H1 (cell line): ENCODE results near the gene APOBEC3G. TPM values are rescaled to one million over a fixed set of nuclear protein-coding genes. Genes with fewer than 3 reads are reported as not detected.

Experiments used
- CTCF ChIA-PET: fragments of 300-600 bp; sonication (Branson Sonifier 250); formaldehyde crosslinking; loops from one replicate; lab custom pipeline; 2021; ENCODE audit not compliant: partially characterized antibody; lab: Charles Lee
- POLR2A ChIA-PET: fragments of 300-600 bp; sonication (Branson Sonifier 250); formaldehyde crosslinking; loops from one replicate; lab custom pipeline; 2021; ENCODE audit warnings: inconsistent platforms; ENCODE audit not compliant: partially characterized antibody; lab: Charles Lee
- DNase-seq, 2 experiments: peaks; one replicate each; pipeline versions ENCODE4 v3.0.0 to v3.0.0-alpha.2; 2010 to 2022; ENCODE audit warnings: low spot score in 2 of 2, low read depth in 1 of 2, mixed read lengths in 1 of 2
- FAIRE-seq: peaks from 2 replicates; lab custom pipeline; 2011; peaks lifted over from hg19 to GRCh38; lab: Jason Lieb, UNC
- H2AFZ ChIP-seq: 2 replicates; pipeline ENCODE4 v1.8.1; 2012; ENCODE audit warnings: low read length, inconsistent platforms
- H2AK5ac ChIP-seq: 2 replicates; pipeline ENCODE4 v1.6.1; 2013; ENCODE audit warnings: low read depth, low read length
- H2BK120ac ChIP-seq: replicated peaks from 2 replicates; pipeline ENCODE3; 2013; ENCODE audit warnings: low read depth, low read length, inconsistent platforms
- H2BK12ac ChIP-seq: 2 replicates; pipeline ENCODE4 v1.6.1; 2013; ENCODE audit warnings: low read depth, low read length
- H2BK15ac ChIP-seq: 2 replicates; pipeline ENCODE4 v1.6.1; 2013; ENCODE audit warnings: low read length
- H2BK20ac ChIP-seq: 2 replicates; pipeline ENCODE4 v1.6.1; 2013; ENCODE audit warnings: low read length
- H2BK5ac ChIP-seq: 2 replicates; pipeline ENCODE4 v1.6.1; 2013; ENCODE audit warnings: low read depth, low read length
- H3K14ac ChIP-seq: 2 replicates; pipeline ENCODE4 v1.6.1; 2013; ENCODE audit warnings: inconsistent platforms; ENCODE audit not compliant: insufficient read length
- H3K18ac ChIP-seq: 2 replicates; pipeline ENCODE4 v1.6.1; 2013; ENCODE audit warnings: low read length; ENCODE audit errors: extremely low read depth
- H3K23ac ChIP-seq: 2 replicates; pipeline ENCODE4 v1.6.1; 2013; ENCODE audit warnings: inconsistent platforms; ENCODE audit not compliant: insufficient read length
- H3K23me2 ChIP-seq: 2 replicates; pipeline ENCODE4 v1.6.1; 2013; ENCODE audit warnings: low read depth, low read length
- H3K27ac ChIP-seq: 2 replicates; pipeline ENCODE4 v1.6.1; 2011; ENCODE audit warnings: low read depth, low read length, inconsistent platforms
- H3K27me3 ChIP-seq, 4 experiments: replicated peaks in 1 of 4; 1 replicate in 1 of 4; 2 replicates in 3 of 4; pipeline versions ENCODE4 v1.6.1 to v1.8.1; 2011 to 2013; ENCODE audit warnings: low read length in 3 of 4, mild to moderate bottlenecking in 3 of 4, inconsistent platforms in 2 of 4, mixed read lengths in 2 of 4, moderate library complexity in 1 of 4; ENCODE audit not compliant: control insufficient read depth in 3 of 4, insufficient read depth in 3 of 4; ENCODE audit errors: extremely low read depth in 1 of 4
- H3K36me3 ChIP-seq, 4 experiments: 2 replicates each; pipeline versions ENCODE4 v1.6.1 to v1.8.1; 2011 to 2013; ENCODE audit warnings: mild to moderate bottlenecking in 4 of 4, low read length in 3 of 4, moderate library complexity in 2 of 4, control low read depth in 1 of 4, inconsistent platforms in 1 of 4; ENCODE audit not compliant: insufficient read depth in 4 of 4, control insufficient read depth in 2 of 4
- H3K4ac ChIP-seq: replicated peaks from 2 replicates; pipeline ENCODE3; 2013; ENCODE audit warnings: low read length, low read depth, mixed read lengths, inconsistent platforms; ENCODE audit not compliant: insufficient read length
- H3K4me1 ChIP-seq, 4 experiments: replicated peaks in 1 of 4; 1 replicate in 1 of 4; 2 replicates in 3 of 4; pipeline versions ENCODE4 v1.6.1 to v1.8.1; 2011 to 2013; ENCODE audit warnings: low read length in 3 of 4, inconsistent platforms in 2 of 4, mixed read lengths in 1 of 4; ENCODE audit not compliant: insufficient read depth in 4 of 4, control insufficient read depth in 3 of 4
- H3K4me2 ChIP-seq, 2 experiments: 2 replicates each; pipeline versions ENCODE4 v1.6.1 to v1.8.1; 2011 to 2013; ENCODE audit warnings: low read depth in 2 of 2, low read length in 2 of 2, control low read depth in 1 of 2, inconsistent platforms in 1 of 2, mild to moderate bottlenecking in 1 of 2; ENCODE audit not compliant: insufficient read depth in 1 of 2
- H3K4me3 ChIP-seq, 4 experiments: fragments of 200-600, 300-600 bp in 1 of 4; sonication (generic), shearing (Covaris generic), sonication (Bioruptor Twin) in 1 of 4; 2 replicates each; pipeline versions ENCODE4 v1.5.1 to v1.8.1; 2011 to 2016; ENCODE audit warnings: low read length in 4 of 4, low read depth in 3 of 4, control low read depth in 2 of 4, inconsistent platforms in 2 of 4, mild to moderate bottlenecking in 2 of 4, mixed read lengths in 1 of 4, moderate library complexity in 1 of 4; ENCODE audit not compliant: insufficient read depth in 2 of 4; ENCODE audit errors: extremely low read depth in 1 of 4
- H3K56ac ChIP-seq: replicated peaks from 2 replicates; pipeline ENCODE3; 2013; ENCODE audit warnings: low read depth, mild to moderate bottlenecking, mixed read lengths, low read length, inconsistent platforms; ENCODE audit not compliant: insufficient read length
- H3K79me1 ChIP-seq: 2 replicates; pipeline ENCODE4 v1.6.1; 2013; ENCODE audit warnings: low read depth, low read length, control low read depth
- H3K79me2 ChIP-seq, 2 experiments: 2 replicates each; pipeline versions ENCODE4 v1.6.1 to v1.8.1; 2012 to 2013; ENCODE audit warnings: low read length in 2 of 2, mild to moderate bottlenecking in 2 of 2, inconsistent platforms in 1 of 2; ENCODE audit not compliant: insufficient read depth in 2 of 2, control insufficient read depth in 1 of 2
- H3K9ac ChIP-seq, 4 experiments: replicated peaks in 1 of 4; 1 replicate in 1 of 4; 2 replicates in 3 of 4; pipeline versions ENCODE4 v1.6.1 to v1.8.1; 2011 to 2013; ENCODE audit warnings: low read depth in 3 of 4, low read length in 3 of 4, control low read depth in 2 of 4, mild to moderate bottlenecking in 2 of 4, moderate library complexity in 2 of 4, inconsistent platforms in 1 of 4; ENCODE audit errors: extremely low read depth in 1 of 4
- H3K9me3 ChIP-seq, 2 experiments: 2 replicates each; pipeline versions ENCODE4 v1.6.1 to v1.8.1; 2012 to 2013; ENCODE audit warnings: mild to moderate bottlenecking in 2 of 2, moderate library complexity in 2 of 2, control low read depth in 1 of 2, inconsistent platforms in 1 of 2, low read depth in 1 of 2, low read length in 1 of 2, mixed read lengths in 1 of 2; ENCODE audit not compliant: insufficient read depth in 2 of 2
- H4K20me1 ChIP-seq, 2 experiments: replicated peaks in 1 of 2; 2 replicates each; pipeline versions ENCODE3 to v1.8.1; 2011 to 2013; ENCODE audit warnings: inconsistent platforms in 2 of 2, low read length in 2 of 2, mild to moderate bottlenecking in 1 of 2; ENCODE audit not compliant: insufficient read depth in 2 of 2, control insufficient read depth in 1 of 2
- H4K5ac ChIP-seq: 2 replicates; pipeline ENCODE4 v1.6.1; 2013; ENCODE audit warnings: low read length, low read depth, mixed read lengths, inconsistent platforms; ENCODE audit not compliant: insufficient read length
- H4K8ac ChIP-seq: 2 replicates; pipeline ENCODE4 v1.8.0; 2013; ENCODE audit warnings: mild to moderate bottlenecking, moderate library complexity, low read length, inconsistent platforms; ENCODE audit not compliant: insufficient read depth; ENCODE audit errors: extremely low read depth
- H4K91ac ChIP-seq: replicated peaks from 2 replicates; pipeline ENCODE3; 2013; ENCODE audit warnings: low read length, mixed read lengths, inconsistent platforms; ENCODE audit not compliant: insufficient read length
- EGR1 ChIP-seq: IDR thresholded peaks from 2 replicates; pipeline ENCODE4 v1.6.1; 2011; ENCODE audit warnings: low read depth, low read length, borderline replicate concordance
- EP300 ChIP-seq, 2 experiments: IDR thresholded peaks; 1 replicate in 1 of 2; 2 replicates in 1 of 2; pipeline ENCODE4 v1.6.1; 2011 to 2012; ENCODE audit warnings: low read depth in 2 of 2, low read length in 2 of 2, mild to moderate bottlenecking in 2 of 2, borderline replicate concordance in 1 of 2, inconsistent platforms in 1 of 2, moderate library complexity in 1 of 2
- MAFK ChIP-seq: IDR thresholded peaks from 2 replicates; pipeline ENCODE4 v1.6.1; 2012; ENCODE audit warnings: low read depth, mild to moderate bottlenecking, improper control_type of control experiment, low read length
- NRF1 ChIP-seq: IDR thresholded peaks from 2 replicates; pipeline ENCODE4 v1.6.1; 2011; ENCODE audit warnings: mild to moderate bottlenecking, low read depth, low read length, improper control_type of control experiment
- RBBP5 ChIP-seq: IDR thresholded peaks from 2 replicates; pipeline ENCODE4 v1.7.1; 2012; ENCODE audit warnings: low read depth, mild to moderate bottlenecking, inconsistent platforms, low read length, moderate library complexity, borderline replicate concordance
- SIX5 ChIP-seq: IDR thresholded peaks from 2 replicates; pipeline ENCODE4 v1.6.1; 2011; ENCODE audit warnings: mild to moderate bottlenecking, low read depth, low read length
- SUZ12 ChIP-seq: fragments of 200-600 bp; sonication (generic); IDR thresholded peaks from 2 replicates; pipeline ENCODE4 v1.6.1; 2012; ENCODE audit warnings: mild to moderate bottlenecking, inconsistent platforms, low read length, moderate library complexity, mixed read lengths
- TCF12 ChIP-seq: IDR thresholded peaks from 2 replicates; pipeline ENCODE4 v1.6.1; 2011; ENCODE audit warnings: low read depth, mild to moderate bottlenecking, low read length
- YY1 ChIP-seq: IDR thresholded peaks from 2 replicates; pipeline ENCODE4 v1.6.1; 2011; ENCODE audit warnings: low read depth, mild to moderate bottlenecking, low read length
- WGBS, 2 experiments: shearing (Covaris generic) in 1 of 2; methylation state at CpG; one replicate each; pipeline versions ENCODE4 v1.1.6 to v1.1.7; 2013 to 2015; ENCODE audit warnings: low lambda C conversion rate in 2 of 2, mixed read lengths in 2 of 2, inconsistent platforms in 1 of 2, low coverage in 1 of 2, missing lambda C conversion rate in 1 of 2; ENCODE audit not compliant: insufficient replicate concordance in 2 of 2, insufficient coverage in 1 of 2, insufficient read length in 1 of 2; ENCODE audit errors: extremely low coverage in 1 of 2, missing lambda C conversion rate in 1 of 2; 5-methylcytosine and 5-hydroxymethylcytosine counted together
- polyA plus RNA-seq, 7 experiments: library from polyadenylated mRNA; depleted of rRNA in 3 of 7; stranded (reverse) in 5 of 7; unstranded in 2 of 7; fragments of >200 nt in 5 of 7; fragments of 200-250 nt in 2 of 7; gene quantifications; 1 replicate in 5 of 7; 2 replicates in 1 of 7; 4 replicates in 1 of 7; pipeline versions ENCODE4 v1.2.1 to v1.2.3, GENCODE V29; 2011 to 2013; ENCODE audit warnings: missing spikeins in 2 of 7, mixed read lengths in 2 of 7
- total RNA-seq: library from RNA; stranded (reverse); fragmentation: NEBNext Ultra II Directional; extraction: Animal tissue kit (Norgen Biotek cat#: 25700); gene quantifications from 2 replicates; pipeline ENCODE4 v1.2.1, GENCODE V29; 2021
- TF ChIP-seq, protein P1 (sequence below), 3 experiments: IDR thresholded peaks; 1 replicate in 2 of 3; 2 replicates in 1 of 3; pipeline versions ENCODE4 v1.5.1 to v1.6.1; 2011; ENCODE audit warnings: low read length in 3 of 3, mild to moderate bottlenecking in 3 of 3, inconsistent platforms in 2 of 3, low read depth in 1 of 3, moderate library complexity in 1 of 3; ENCODE audit not compliant: insufficient read depth in 1 of 3; ENCODE audit errors: control extremely low read depth in 1 of 3

Gene APOBEC3G
- total and polyA plus RNA-seq, 2 of the 8 experiments (the other 6 are each of a cell fraction or from before 2014, with no cell fraction given), result 1.7 to 2.0 TPM

GRCh38 chr22:39130152-39130704 lies 53.2 kb downstream of the APOBEC3G start:
- H4K8ac ChIP-seq, result no peak overlapping the region
- no peaks in the 10 kb centered on the region for H3K23me2 ChIP-seq
- H2BK12ac ChIP-seq, result 0 out of 2 replicates have a peak overlapping the region, but pooled peaks have one; percentile 1
- H3K4me3 ChIP-seq, result no peak overlapping the region
- H2BK120ac ChIP-seq, result no peak overlapping the region
- H2BK15ac ChIP-seq, result 0 out of 2 replicates have a peak overlapping the region, but pooled peaks have one; percentile 40
- H3K9ac ChIP-seq, result no peak overlapping the region
- no peaks in the 10 kb centered on the region for H3K79me1 ChIP-seq
- H3K4me2 ChIP-seq, result no peak overlapping the region
- H2AK5ac ChIP-seq, result peak overlapping the region; percentile 40; the same call in 1 of the 2 replicates
- CTCF ChIA-PET, result interaction anchor here (0.9 to 2.2 kb wide), 6 partner anchors 8 to 40 kb away, joined by 3 to 10 read pairs (median 5); partner anchors contain the start of gene APOBEC3H
- H3K27me3 ChIP-seq, result no peaks in the 10 kb centered on the region
- H3K23ac ChIP-seq, result no peak overlapping the region
- no peaks in the 10 kb centered on the region for H4K20me1 ChIP-seq
- no peaks in the 10 kb centered on the region for H3K36me3 ChIP-seq
- H2BK5ac ChIP-seq, result no peak overlapping the region
- H3K27ac ChIP-seq, result no peak overlapping the region
- peak overlapping the region; percentile 96 for H3K4ac ChIP-seq
- H4K5ac ChIP-seq, result no peak overlapping the region
- POLR2A ChIA-PET, result interaction anchor here (0.9 to 7.4 kb wide), 4 partner anchors 12 to 187 kb away, joined by 3 to 67 read pairs (median 6); partner anchors contain the start of gene RPL3
- H3K79me2 ChIP-seq, result no peaks in the 10 kb centered on the region
- peaks cover 4 to 18% (median 7%) of the 10 kb centered on the region in 4 experiments; a peak in 4 of 7 replicates for H3K4me1 ChIP-seq
- 0 out of 4 replicates have a peak, but pooled peaks cover 0 to 3% of the 10 kb centered on the region in 2 experiments for H3K9me3 ChIP-seq
- no peak overlapping the region for H2AFZ ChIP-seq
- WGBS, 2 experiments, result 93% methylated on average over 8 of the region's 8 CpGs; no CpG with 5 or more reads in 1 of the 2 experiments
- H4K91ac ChIP-seq, result no peak overlapping the region
- H3K56ac ChIP-seq, result no peak overlapping the region
- no peak overlapping the region for H3K14ac ChIP-seq
- FAIRE-seq, result no peak
- no peak overlapping the region for H3K18ac ChIP-seq
- DNase-seq, result no peak
- no peak overlapping the region for H2BK20ac ChIP-seq
- TF ChIP-seq SIX5 (no peak), SUZ12 (no peak), YY1 (no peak), EP300 (IDR thresholded peaks at IDR 0.05; ENCODE audit: borderline replicate concordance in 1 of 2, low read depth in 2 of 2, low read length in 2 of 2) (no peak), RBBP5 (no peak), TCF12 (no peak), EGR1 (no peak), MAFK (no peak), NRF1 (no peak)
- TF ChIP-seq, protein P1, sequence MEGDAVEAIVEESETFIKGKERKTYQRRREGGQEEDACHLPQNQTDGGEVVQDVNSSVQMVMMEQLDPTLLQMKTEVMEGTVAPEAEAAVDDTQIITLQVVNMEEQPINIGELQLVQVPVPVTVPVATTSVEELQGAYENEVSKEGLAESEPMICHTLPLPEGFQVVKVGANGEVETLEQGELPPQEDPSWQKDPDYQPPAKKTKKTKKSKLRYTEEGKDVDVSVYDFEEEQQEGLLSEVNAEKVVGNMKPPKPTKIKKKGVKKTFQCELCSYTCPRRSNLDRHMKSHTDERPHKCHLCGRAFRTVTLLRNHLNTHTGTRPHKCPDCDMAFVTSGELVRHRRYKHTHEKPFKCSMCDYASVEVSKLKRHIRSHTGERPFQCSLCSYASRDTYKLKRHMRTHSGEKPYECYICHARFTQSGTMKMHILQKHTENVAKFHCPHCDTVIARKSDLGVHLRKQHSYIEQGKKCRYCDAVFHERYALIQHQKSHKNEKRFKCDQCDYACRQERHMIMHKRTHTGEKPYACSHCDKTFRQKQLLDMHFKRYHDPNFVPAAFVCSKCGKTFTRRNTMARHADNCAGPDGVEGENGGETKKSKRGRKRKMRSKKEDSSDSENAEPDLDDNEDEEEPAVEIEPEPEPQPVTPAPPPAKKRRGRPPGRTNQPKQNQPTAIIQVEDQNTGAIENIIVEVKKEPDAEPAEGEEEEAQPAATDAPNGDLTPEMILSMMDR (IDR thresholded peaks at IDR 0.05; ENCODE audit: control extremely low read depth in 1 of 3, insufficient read depth in 1 of 3, low read depth in 1 of 3, low read length in 3 of 3), result no peak
